ENCODE measurements around the gene NME9. TPM values are rescaled to one million over a fixed set of nuclear protein-coding genes. Genes with fewer than 3 reads are reported as not detected.

Gene NME9
- total and polyA plus RNA-seq, 2 of the 4 experiments (the other 2 are of a cell fraction) = not detected

DNA sequence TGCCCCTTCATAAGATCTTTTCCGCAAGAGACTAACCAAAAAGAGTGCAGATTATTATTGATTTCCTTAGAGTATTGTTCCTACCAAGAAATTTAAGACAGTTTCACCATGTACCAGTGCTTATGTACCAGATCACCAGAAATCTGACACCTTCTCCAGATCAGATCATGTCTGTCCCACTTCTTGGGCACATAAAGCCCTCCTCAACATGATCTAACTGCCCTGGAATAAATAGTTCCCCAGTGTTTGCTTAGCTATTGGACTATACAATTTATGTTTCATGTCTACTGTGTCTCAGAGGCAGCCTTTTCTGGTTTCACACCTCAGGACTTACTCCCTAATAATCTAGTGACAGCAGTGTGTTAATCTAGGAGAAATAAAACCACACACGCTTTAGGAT, 46.8 kb downstream of the NME9 start:
- Histone ChIP-seq H3K36me3 (ENCODE audit: control insufficient read depth, insufficient read depth, low read length) (peaks cover 19% of the 10 kb centered on the region), H4K8ac (ENCODE audit: low read depth in 2 of 2, low read length in 2 of 2) (no peak overlapping the region), H3K9ac (ENCODE audit: low read depth, low read length) (no peak overlapping the region), H3K4me3 (ENCODE audit: insufficient read depth, low read depth, low read length) (no peak overlapping the region), H4K20me1 (ENCODE audit: insufficient read depth, low read length) (no peaks in the 10 kb centered on the region), H3K4me2 (ENCODE audit: low read depth, low read length) (no peak overlapping the region), H3K9me3 (ENCODE audit: control insufficient read depth, insufficient read depth, low read length) (no peaks in the 10 kb centered on the region), H3K79me1 (ENCODE audit: low read depth in 1 of 2, low read length in 2 of 2) (no peaks in the 10 kb centered on the region), H3K18ac (ENCODE audit: low read depth, low read length) (no peak overlapping the region), H2AK5ac (ENCODE audit: low read depth, low read length) (no peak overlapping the region), H3K14ac (replicated peaks; ENCODE audit: low read depth, low read length) (no peak overlapping the region), H3K23ac (ENCODE audit: low read depth, low read length) (no peak overlapping the region), H2BK5ac (ENCODE audit: low read depth, low read length, poor library complexity, severe bottlenecking) (no peak overlapping the region), H2AK9ac (replicated peaks; ENCODE audit: low read depth, low read length, poor library complexity) (no peak overlapping the region), H2AFZ (replicated peaks; ENCODE audit: low read length, poor library complexity) (no peak overlapping the region), H3K56ac (ENCODE audit: extremely low read depth, insufficient read depth, low read length) (no peak overlapping the region), H4K5ac (ENCODE audit: low read depth, low read length) (no peak overlapping the region), H4K91ac (ENCODE audit: insufficient read depth, low read depth, low read length) (no peak overlapping the region), H2BK20ac (ENCODE audit: low read depth, low read length) (no peak overlapping the region), H2BK120ac (ENCODE audit: low read depth, low read length) (no peak overlapping the region), H3K4ac (ENCODE audit: low read depth, low read length) (no peak overlapping the region), H2BK15ac (ENCODE audit: low read depth, low read length) (no peak overlapping the region), H3K4me1 (ENCODE audit: control insufficient read depth, insufficient read depth, low read length) (no peaks in the 10 kb centered on the region), H3K9me1 (ENCODE audit: insufficient read depth, low read length) (no peaks in the 10 kb centered on the region; the same call in 1 of the 2 replicates), H3K27ac (ENCODE audit: insufficient read depth, low read length) (no peak overlapping the region), H3K27me3 (ENCODE audit: control insufficient read depth, insufficient read depth, low read length) (no peaks in the 10 kb centered on the region)
- intact Hi-C loops (cut with micrococcal nuclease) = no loop called here
- ChIA-PET CTCF (interaction anchor here (1.4 kb wide), 1 partner anchor 12 kb away, joined by 4 read pairs; no protein-coding TSS in a partner anchor), POLR2A (ENCODE audit: unreplicated experiment) (no interaction called here)
- no TSS peak for BruUV-seq (replicated peaks)
- no CpG with 5 or more reads among the region's 2 CpGs for WGBS, 2 experiments (ENCODE audit: extremely low coverage in 2 of 2, insufficient read length in 1 of 2)
- dilution Hi-C loops (cut with HindIII; ENCODE audit: low sequenced_read_pairs, unreplicated experiment) = no loop called here
- ATAC-seq (ENCODE audit: low read depth) (no peak), DNase-seq (no peak)
- TF ChIP-seq BHLHE40 (IDR thresholded peaks at IDR 0.05; ENCODE audit: low read depth, low read length) = no peak
- TF ChIP-seq, protein P1, sequence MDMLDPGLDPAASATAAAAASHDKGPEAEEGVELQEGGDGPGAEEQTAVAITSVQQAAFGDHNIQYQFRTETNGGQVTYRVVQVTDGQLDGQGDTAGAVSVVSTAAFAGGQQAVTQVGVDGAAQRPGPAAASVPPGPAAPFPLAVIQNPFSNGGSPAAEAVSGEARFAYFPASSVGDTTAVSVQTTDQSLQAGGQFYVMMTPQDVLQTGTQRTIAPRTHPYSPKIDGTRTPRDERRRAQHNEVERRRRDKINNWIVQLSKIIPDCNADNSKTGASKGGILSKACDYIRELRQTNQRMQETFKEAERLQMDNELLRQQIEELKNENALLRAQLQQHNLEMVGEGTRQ (IDR thresholded peaks at IDR 0.05; ENCODE audit: low read depth, low read length) = no peak
- TF ChIP-seq SMC3 (IDR thresholded peaks at IDR 0.05; ENCODE audit: low read depth, low read length) = no peak
- TF ChIP-seq RCOR1 (IDR thresholded peaks at IDR 0.05; ENCODE audit: insufficient replicate concordance, low read length) = no peak
- no peak for TF ChIP-seq MAZ (IDR thresholded peaks at IDR 0.05; ENCODE audit: borderline replicate concordance, low read depth, low read length)
- no peak for TF ChIP-seq MXI1 (IDR thresholded peaks at IDR 0.05; ENCODE audit: borderline replicate concordance, low read depth, low read length)
- TF ChIP-seq, protein P2, sequence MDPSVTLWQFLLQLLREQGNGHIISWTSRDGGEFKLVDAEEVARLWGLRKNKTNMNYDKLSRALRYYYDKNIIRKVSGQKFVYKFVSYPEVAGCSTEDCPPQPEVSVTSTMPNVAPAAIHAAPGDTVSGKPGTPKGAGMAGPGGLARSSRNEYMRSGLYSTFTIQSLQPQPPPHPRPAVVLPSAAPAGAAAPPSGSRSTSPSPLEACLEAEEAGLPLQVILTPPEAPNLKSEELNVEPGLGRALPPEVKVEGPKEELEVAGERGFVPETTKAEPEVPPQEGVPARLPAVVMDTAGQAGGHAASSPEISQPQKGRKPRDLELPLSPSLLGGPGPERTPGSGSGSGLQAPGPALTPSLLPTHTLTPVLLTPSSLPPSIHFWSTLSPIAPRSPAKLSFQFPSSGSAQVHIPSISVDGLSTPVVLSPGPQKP (IDR thresholded peaks at IDR 0.05; ENCODE audit: borderline replicate concordance, low read depth, low read length) = no peak
- TF ChIP-seq POLR2A (IDR thresholded peaks at IDR 0.05; ENCODE audit: low read depth, low read length) = no peak
- no peak for TF ChIP-seq CHD1 (IDR thresholded peaks at IDR 0.05; ENCODE audit: low read depth, low read length)
- TF ChIP-seq RFX5 (IDR thresholded peaks at IDR 0.05; ENCODE audit: low read depth, low read length) = no peak
- TF ChIP-seq FOS (IDR thresholded peaks at IDR 0.05; ENCODE audit: low read depth, low read length) = no peak
- no peak for TF ChIP-seq RAD21 (IDR thresholded peaks at IDR 0.05; ENCODE audit: low read length)
- in situ Hi-C loops (cut with MboI; ENCODE audit: low sequenced_read_pairs) = no loop called here

Data from IMR-90 (cell line).